Muscle layer of duodenum (tissue), 2 donors: ENCODE results near the gene SMPD3.

ENCODE experiments used
- H3K27ac ChIP-seq: one replicate; pipeline ENCODE4 v1.7.0; 2013; ENCODE audit warnings: mild to moderate bottlenecking, low read length
- H3K27me3 ChIP-seq: one replicate; pipeline ENCODE4 v1.7.0; 2013; ENCODE audit warnings: low read depth, mild to moderate bottlenecking, control low read depth, low read length
- H3K36me3 ChIP-seq, 2 donors: one replicate each; pipeline ENCODE4 v1.7.0; 2013; ENCODE audit warnings: low read length in 2 of 2, control low read depth in 1 of 2, mild to moderate bottlenecking in 1 of 2; ENCODE audit not compliant: insufficient read depth in 2 of 2, control insufficient read depth in 1 of 2
- H3K4me1 ChIP-seq, 2 donors: one replicate each; pipeline ENCODE4 v1.7.0; 2013; ENCODE audit warnings: low read length in 2 of 2, mild to moderate bottlenecking in 2 of 2, control low read depth in 1 of 2, moderate library complexity in 1 of 2; ENCODE audit not compliant: insufficient read depth in 2 of 2, control insufficient read depth in 1 of 2
- H3K4me3 ChIP-seq, 2 donors: one replicate each; pipeline ENCODE4 v1.7.0; 2013; ENCODE audit warnings: low read length in 2 of 2, low read depth in 1 of 2, mild to moderate bottlenecking in 1 of 2
- H3K9me3 ChIP-seq, 2 donors: one replicate each; pipeline ENCODE4 v1.7.0; 2013; ENCODE audit warnings: low read length in 2 of 2, control low read depth in 1 of 2, mild to moderate bottlenecking in 1 of 2; ENCODE audit not compliant: control insufficient read depth in 1 of 2
- donor health status: healthy.

SMPD3 gene

GRCh38 chr16:68348639-68349445 lies 99.5 kb downstream of the SMPD3 start:
- Histone ChIP-seq H3K36me3 (peaks cover 59 to 78% of the 10 kb centered on the region in 2 donors), H3K4me1 (no peaks in the 10 kb centered on the region), H3K4me3 (no peak overlapping the region), H3K27me3 (no peaks in the 10 kb centered on the region), H3K9me3 (no peaks in the 10 kb centered on the region), H3K27ac (no peak overlapping the region)

- no peaks in the 10 kb centered on the region for H3K27me3 ChIP-seq
- H3K27ac ChIP-seq: no peak overlapping the region
- H3K4me3 ChIP-seq: no peak overlapping the region
- no peaks in the 10 kb centered on the region for H3K9me3 ChIP-seq
- H3K4me1 ChIP-seq: no peaks in the 10 kb centered on the region
- H3K36me3 ChIP-seq: peaks cover 54 to 74% of the 10 kb centered on the region in 2 donors
These were observed 100.7 kb downstream of the SMPD3 start for GRCh38 chr16:68347605-68348004.

DNA sequence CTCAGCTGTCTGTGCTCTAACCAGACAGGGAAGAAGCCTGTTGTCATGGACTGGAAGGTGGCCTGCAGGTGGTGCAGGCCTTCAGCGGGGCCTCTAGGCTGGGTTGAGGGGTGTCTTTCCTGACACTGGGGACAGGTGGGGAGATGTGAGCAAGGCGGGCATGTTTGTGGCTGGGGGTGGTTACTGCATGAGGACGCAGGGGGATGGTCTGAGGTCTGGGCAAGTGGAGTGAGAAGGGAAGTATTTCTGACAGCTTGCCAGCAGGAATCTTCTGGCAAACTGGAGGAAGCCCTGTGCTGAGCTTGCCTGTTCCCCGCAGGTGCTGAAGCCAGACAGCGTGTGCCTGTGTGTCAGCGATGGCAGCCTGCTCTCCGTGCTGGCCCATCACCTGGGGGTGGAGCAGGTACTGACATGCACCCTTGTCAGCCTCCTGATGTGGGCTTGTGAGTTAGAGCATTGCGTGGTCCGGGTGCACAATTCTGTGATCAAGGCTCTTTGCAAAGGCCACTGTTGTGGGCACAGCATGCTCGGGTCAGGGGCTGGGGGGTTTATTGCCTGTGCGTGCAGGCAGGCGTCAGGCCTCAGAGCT lies 101.3 kb downstream of the SMPD3 start:
- peaks cover 58 to 74% of the 10 kb centered on the region in 2 donors for H3K36me3 ChIP-seq
- no peak overlapping the region for H3K27ac ChIP-seq
- no peaks in the 10 kb centered on the region for H3K9me3 ChIP-seq
- H3K4me3 ChIP-seq: no peak overlapping the region
- H3K4me1 ChIP-seq: no peaks in the 10 kb centered on the region
- H3K27me3 ChIP-seq: no peaks in the 10 kb centered on the region

- H3K4me1 ChIP-seq: no peaks in the 10 kb centered on the region
- no peak overlapping the region for H3K4me3 ChIP-seq
- H3K9me3 ChIP-seq: no peaks in the 10 kb centered on the region
- no peaks in the 10 kb centered on the region for H3K27me3 ChIP-seq
- peaks cover 59 to 74% of the 10 kb centered on the region in 2 donors for H3K36me3 ChIP-seq
- H3K27ac ChIP-seq: no peak overlapping the region
These were observed 102.2 kb downstream of the SMPD3 start for GRCh38 chr16:68345958-68346635.

DNA sequence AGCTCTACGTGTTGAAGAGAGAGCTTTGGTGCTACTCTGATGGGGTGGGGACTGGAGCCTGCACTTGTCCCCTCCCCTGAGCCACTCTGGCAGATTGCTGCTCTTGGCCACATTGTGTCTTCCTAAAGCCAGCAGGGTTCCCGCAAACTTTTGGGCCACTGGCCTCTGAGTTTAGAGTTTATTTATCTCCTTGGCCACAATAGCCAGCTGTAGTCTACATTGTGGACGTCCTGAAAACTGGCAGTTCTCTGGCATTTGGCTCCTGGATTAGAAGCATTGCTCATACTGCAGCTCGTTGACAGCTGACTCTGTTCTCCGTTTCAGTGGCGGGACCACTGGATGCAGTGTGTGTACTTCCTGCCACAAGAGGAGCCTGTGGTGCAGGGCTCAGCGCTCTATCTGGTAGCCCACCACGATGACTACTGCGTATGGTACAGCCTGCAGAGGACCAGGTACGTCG lies 102.9 kb downstream of the SMPD3 start:
- Histone ChIP-seq H3K4me1 (no peaks in the 10 kb centered on the region), H3K27ac (no peak overlapping the region), H3K36me3 (peaks cover 66 to 81% of the 10 kb centered on the region in 2 donors), H3K4me3 (no peak overlapping the region), H3K9me3 (no peaks in the 10 kb centered on the region), H3K27me3 (no peaks in the 10 kb centered on the region)

GRCh38 chr16:68344252-68344651 lies 104.1 kb downstream of the SMPD3 start:
- Histone ChIP-seq H3K9me3 (no peaks in the 10 kb centered on the region), H3K4me1 (no peaks in the 10 kb centered on the region), H3K27me3 (no peaks in the 10 kb centered on the region), H3K36me3 (peaks cover 69 to 83% of the 10 kb centered on the region in 2 donors), H3K4me3 (no peak overlapping the region), H3K27ac (no peak overlapping the region)

GRCh38 chr16:68343137-68343536 lies 105.2 kb downstream of the SMPD3 start:
- H3K9me3 ChIP-seq: no peaks in the 10 kb centered on the region
- H3K4me3 ChIP-seq: no peak overlapping the region
- peaks cover 74 to 83% of the 10 kb centered on the region in 2 donors for H3K36me3 ChIP-seq
- no peaks in the 10 kb centered on the region for H3K4me1 ChIP-seq
- no peak overlapping the region for H3K27ac ChIP-seq
- H3K27me3 ChIP-seq: no peaks in the 10 kb centered on the region

DNA sequence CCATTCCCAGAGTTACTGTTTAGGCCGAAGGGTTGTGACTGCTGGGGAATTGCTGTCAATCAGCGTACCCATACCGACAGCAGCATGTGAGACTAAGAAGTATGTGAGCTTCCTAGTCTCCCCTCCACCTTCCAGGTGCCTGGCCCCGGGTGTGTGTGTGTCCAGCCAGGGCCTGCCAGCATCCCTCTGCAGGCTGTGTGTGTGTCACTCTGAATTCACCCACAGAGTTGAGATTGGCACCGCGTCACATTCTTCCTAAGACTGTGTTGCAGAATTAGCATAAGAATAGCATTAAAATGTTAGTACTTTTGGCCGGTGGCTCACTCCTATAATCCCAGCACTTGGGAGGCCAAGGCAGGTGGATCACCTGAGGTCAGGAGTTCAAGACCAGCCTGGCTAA lies 105.7 kb downstream of the SMPD3 start:
- Histone ChIP-seq H3K27me3 (no peaks in the 10 kb centered on the region), H3K9me3 (no peaks in the 10 kb centered on the region), H3K36me3 (peaks cover 75 to 83% of the 10 kb centered on the region in 2 donors), H3K4me3 (no peak overlapping the region), H3K27ac (no peak overlapping the region), H3K4me1 (no peaks in the 10 kb centered on the region)

DNA sequence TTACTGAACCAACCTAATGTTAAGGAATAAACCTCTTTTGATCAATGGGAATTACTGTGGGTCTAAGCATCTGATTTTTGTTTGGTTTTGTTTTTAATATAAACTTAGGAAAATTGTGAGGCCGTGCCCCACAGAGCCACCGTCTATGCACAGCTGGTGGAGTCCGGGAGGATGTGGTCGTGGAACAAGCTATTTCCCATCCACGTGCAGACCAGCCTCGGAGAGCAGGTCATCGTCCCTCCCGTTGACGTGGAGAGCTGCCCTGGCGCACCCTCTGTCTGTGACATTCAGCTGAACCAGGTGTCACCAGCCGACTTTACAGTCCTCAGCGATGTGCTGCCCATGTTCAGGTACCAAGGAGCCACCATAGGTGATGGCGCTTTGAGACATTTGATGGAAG lies 109.1 kb downstream of the SMPD3 start:
- Histone ChIP-seq H3K27me3 (no peaks in the 10 kb centered on the region), H3K36me3 (peaks cover 56 to 72% of the 10 kb centered on the region in 2 donors)

DNA sequence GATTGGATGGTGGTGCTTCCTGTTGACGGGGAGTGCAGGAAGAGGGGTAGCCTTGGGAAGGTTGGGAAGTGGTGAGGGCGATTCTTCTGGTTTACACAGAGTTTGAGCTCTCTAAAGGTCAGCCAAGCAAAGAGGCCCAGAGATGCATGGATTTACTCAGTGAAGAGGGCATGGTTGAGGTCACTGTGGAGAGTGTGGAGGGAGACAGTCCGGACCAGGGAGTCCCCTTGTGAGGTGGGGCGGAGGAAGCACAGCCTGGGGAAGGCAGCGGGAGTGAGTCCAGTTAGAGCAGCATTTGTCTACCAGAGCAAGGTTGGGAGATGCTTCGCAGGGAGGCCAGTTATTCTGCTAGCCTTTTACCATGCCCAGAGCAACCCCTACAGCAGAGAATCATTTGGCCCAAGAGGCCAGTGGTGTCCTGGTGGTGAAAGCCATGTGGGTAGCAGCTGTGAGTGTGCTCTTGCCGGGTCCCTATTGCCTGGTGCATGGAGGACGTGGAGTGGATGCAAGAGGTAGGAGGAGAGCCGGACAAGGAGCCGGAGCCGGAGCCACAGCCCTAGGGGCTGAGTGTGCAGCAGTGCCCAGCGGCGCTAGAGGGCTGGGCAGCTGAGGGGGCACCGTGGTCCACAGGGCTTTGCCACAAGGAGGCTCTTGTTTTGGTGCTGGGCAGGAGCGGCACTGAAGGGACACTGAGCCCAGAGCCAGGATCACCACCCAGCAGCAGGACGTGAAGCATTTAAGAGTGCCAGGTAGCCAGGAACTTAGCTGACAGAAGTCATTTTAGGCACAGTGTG lies 109.8 kb downstream of the SMPD3 start:
- no peaks in the 10 kb centered on the region for H3K4me1 ChIP-seq
- H3K9me3 ChIP-seq: no peaks in the 10 kb centered on the region
- H3K27me3 ChIP-seq: no peaks in the 10 kb centered on the region
- H3K4me3 ChIP-seq: no peak overlapping the region
- H3K36me3 ChIP-seq: peaks cover 49 to 69% of the 10 kb centered on the region in 2 donors
- no peak overlapping the region for H3K27ac ChIP-seq

More for the DNA sequence above, 109.1 kb downstream of the SMPD3 start:
- Histone ChIP-seq H3K27ac (no peak overlapping the region), H3K4me3 (no peak overlapping the region), H3K4me1 (no peaks in the 10 kb centered on the region), H3K9me3 (no peaks in the 10 kb centered on the region)

- Histone ChIP-seq H3K4me1 (peaks cover 9 to 11% of the 10 kb centered on the region in 2 donors), H3K4me3 (no peak overlapping the region), H3K27me3 (no peaks in the 10 kb centered on the region), H3K9me3 (no peaks in the 10 kb centered on the region), H3K27ac (no peak overlapping the region), H3K36me3 (peaks cover 29 to 41% of the 10 kb centered on the region in 2 donors)
These were observed 113.1 kb downstream of the SMPD3 start for GRCh38 chr16:68335175-68335574.
